Brain microvascular endothelial cell (primary cell): Measurements from ENCODE around the gene CALCB.
"Not testable (repeated sequence)": the region's sequence is repeated elsewhere in the genome, so short reads cannot be mapped to it uniquely, and the experiment has no call there.

Experiments
- DNase-seq: peaks from one replicate; pipeline ENCODE4 v3.0.0-alpha.2; 2020
- H3K27ac ChIP-seq: fragments of 250-450 bp; sonication (Bioruptor Pico); 2 replicates; pipeline ENCODE4 v1.5.1; 2020; ENCODE audit warnings: mild to moderate bottlenecking, moderate library complexity
- H3K27me3 ChIP-seq: fragments of 250-450 bp; sonication (Bioruptor Pico); replicated peaks from 2 replicates; pipeline ENCODE4 v1.5.1; 2020; ENCODE audit warnings: mild to moderate bottlenecking
- H3K36me3 ChIP-seq: fragments of 250-450 bp; sonication (Bioruptor Pico); replicated peaks from 2 replicates; pipeline ENCODE4 v1.5.1; 2020; ENCODE audit warnings: mild to moderate bottlenecking
- H3K4me3 ChIP-seq: 2 replicates; pipeline ENCODE4 v1.5.1; 2011; ENCODE audit warnings: low read depth, mild to moderate bottlenecking, control low read depth, low read length, moderate library complexity
- in situ Hi-C: cut with HindIII; loops from 2 replicates; pipeline ENCODE4 v1.10.0; 2017; ENCODE audit warnings: low sequenced_read_pairs, low pct_ligation_motif_present
- TF ChIP-seq, protein P1 (sequence below): IDR thresholded peaks from 2 replicates; pipeline ENCODE4 v1.5.1; 2011; ENCODE audit warnings: low read depth, mild to moderate bottlenecking, moderate library complexity, low read length, control low read depth, inconsistent platforms; ENCODE audit errors: missing control alignments

CALCB gene

DNA sequence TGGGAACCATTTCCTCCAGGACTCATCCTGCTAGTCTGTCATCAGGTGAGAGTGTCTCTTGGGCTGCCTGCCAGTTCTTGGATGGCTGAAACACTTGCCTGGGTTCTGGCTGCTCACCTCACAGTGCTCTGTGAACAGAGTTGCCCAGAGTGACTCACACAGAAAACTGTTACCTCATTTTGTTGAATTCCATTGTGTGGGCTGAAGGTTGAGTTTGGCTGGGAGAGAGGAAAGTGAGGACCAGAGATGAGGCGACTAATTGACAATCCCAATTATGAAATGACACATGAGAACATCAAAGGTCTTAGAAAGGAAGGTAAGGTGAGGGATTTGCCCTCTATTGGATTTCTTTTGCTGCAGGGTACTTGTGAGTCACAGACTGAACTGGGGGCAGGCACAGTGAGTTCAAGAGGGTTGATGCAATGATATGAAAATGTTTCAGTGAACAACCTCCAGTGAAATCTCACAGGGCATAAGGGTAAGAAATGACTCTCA lies 20.2 kb upstream of the CALCB start:
- Histone ChIP-seq H3K27me3 (no peaks in the 10 kb centered on the region), H3K4me3 (no peak overlapping the region), H3K27ac (no peak overlapping the region), H3K36me3 (no peaks in the 10 kb centered on the region)
- no peak for DNase-seq
- TF ChIP-seq, protein P1, sequence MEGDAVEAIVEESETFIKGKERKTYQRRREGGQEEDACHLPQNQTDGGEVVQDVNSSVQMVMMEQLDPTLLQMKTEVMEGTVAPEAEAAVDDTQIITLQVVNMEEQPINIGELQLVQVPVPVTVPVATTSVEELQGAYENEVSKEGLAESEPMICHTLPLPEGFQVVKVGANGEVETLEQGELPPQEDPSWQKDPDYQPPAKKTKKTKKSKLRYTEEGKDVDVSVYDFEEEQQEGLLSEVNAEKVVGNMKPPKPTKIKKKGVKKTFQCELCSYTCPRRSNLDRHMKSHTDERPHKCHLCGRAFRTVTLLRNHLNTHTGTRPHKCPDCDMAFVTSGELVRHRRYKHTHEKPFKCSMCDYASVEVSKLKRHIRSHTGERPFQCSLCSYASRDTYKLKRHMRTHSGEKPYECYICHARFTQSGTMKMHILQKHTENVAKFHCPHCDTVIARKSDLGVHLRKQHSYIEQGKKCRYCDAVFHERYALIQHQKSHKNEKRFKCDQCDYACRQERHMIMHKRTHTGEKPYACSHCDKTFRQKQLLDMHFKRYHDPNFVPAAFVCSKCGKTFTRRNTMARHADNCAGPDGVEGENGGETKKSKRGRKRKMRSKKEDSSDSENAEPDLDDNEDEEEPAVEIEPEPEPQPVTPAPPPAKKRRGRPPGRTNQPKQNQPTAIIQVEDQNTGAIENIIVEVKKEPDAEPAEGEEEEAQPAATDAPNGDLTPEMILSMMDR: no peak
- in situ Hi-C loops: no loop called here

DNA sequence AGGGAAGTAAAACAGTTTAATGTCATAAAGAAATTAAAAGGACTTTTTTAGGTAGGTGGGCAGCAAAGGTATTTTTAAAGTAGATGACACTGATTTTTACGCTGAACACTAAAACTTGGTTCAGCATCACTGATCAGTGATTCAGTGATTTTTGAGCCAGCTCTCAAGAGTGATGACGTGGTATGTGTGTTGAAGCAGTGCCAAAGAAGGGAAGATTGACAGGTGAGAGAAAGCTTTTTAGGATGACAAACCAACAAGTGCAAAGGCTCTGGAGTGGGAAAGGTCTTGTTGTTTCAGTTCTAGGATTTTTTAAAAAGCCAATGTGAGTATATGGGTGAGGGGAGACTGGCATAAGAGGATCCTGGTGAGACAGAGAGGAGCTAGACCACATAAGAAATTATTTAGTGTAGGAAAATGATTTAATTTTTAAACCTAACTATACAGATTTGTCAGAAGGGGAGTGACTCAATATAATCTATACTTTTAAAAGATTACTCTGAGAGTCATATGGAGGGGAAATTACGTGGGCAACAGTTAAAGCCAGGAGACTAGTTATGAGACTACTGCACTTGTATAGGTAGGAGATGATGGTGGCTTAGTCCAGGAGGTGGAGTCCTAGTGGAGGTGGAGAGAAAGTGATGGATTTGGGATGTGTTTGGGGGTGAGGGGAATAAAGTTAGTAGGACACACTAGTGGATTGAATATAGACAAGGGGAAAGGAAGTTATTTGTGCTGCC lies 17.6 kb upstream of the CALCB start:
- DNase-seq: no peak
- TF ChIP-seq, protein P1: no peak
- Histone ChIP-seq H3K4me3 (no peak overlapping the region), H3K27ac (no peak overlapping the region), H3K27me3 (no peaks in the 10 kb centered on the region), H3K36me3 (no peaks in the 10 kb centered on the region)
- in situ Hi-C loops: no loop called here

DNA sequence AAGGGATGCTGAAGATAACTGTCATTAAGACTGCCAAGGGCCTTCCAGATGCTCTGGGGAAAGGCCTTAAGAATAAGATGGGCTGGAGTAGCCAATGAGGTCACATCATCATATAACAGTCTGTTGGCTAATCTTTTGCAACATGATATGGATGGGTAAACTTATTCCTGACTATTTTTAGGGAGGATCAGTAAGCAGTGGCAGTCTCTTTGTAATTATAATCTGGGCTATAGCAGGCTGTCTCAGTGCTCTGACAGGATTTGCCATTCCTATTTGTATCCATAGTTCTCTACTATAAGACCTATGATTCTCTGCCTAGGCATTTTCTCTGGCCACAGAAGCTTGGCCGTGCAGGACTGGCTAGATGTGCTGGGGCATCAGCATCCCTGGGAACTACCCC lies 16.1 kb upstream of the CALCB start:
- H3K36me3 ChIP-seq: no peaks in the 10 kb centered on the region
- in situ Hi-C loops: no loop called here
- no peak for DNase-seq
- H3K27me3 ChIP-seq: no peaks in the 10 kb centered on the region
- H3K27ac ChIP-seq: no peak overlapping the region
- TF ChIP-seq, protein P1: no peak
- no peak overlapping the region for H3K4me3 ChIP-seq

DNA sequence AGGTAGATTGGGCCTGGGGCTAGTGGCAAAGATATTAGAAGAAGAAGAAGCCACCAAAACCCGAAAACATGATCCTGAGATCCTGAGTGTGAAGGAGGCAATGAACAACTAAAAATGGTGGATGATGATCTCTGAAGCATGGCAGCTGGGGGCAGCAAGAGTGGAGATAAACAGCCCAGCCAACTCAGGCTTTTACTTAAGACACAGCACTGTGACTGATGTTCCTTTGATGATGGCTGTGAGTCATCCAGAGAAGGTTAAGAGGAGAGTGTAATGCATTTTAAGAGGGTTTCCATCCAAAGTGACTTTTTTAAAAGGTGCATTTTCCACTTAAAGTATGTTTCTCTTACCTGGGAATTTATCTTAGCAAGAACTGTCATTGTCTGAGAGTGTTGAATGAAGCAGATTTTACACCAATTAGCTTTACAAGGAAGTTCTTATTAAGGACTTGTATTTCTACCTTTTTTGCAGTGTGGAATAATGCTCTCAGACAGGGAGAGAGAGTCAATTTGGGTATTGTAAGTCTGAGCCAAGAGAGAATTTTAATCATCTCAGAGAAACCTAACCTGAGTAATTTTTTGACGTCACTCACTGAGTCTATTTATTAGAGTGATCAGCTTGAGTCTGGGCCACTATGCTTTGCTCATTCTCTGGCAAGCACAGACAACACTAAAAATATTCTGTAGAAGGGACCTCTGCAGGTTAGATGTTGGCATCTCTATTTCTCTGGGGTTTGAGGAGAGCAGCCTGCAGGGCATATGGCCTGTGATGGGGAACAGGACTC lies 14.1 kb upstream of the CALCB start:
- H3K36me3 ChIP-seq: no peaks in the 10 kb centered on the region
- no peak for DNase-seq
- no peak overlapping the region for H3K27ac ChIP-seq
- no peaks in the 10 kb centered on the region for H3K27me3 ChIP-seq
- TF ChIP-seq, protein P1: no peak
- no peak overlapping the region for H3K4me3 ChIP-seq
- in situ Hi-C loops: no loop called here

DNA sequence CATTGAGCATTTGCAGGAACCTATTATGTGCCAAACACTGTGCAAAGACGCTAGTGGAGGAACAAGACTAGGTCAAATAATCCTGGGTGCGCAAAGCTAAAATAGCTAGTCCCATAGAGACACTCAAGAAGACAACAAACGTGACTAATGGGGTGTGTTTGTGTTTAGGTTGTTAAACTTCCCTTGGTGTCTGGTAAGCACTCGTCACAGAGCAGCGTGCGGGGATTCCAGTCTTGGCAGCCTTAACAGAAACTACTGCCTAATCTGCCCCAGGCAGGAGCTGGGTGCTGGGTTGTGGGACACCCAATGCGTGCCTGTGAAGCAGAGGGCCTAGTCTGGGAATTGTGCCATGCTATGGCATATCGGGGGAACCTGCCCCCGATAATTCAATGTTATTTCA lies 10.8 kb upstream of the CALCB start:
- in situ Hi-C loops: no loop called here
- H3K4me3 ChIP-seq: no peak overlapping the region

DNA sequence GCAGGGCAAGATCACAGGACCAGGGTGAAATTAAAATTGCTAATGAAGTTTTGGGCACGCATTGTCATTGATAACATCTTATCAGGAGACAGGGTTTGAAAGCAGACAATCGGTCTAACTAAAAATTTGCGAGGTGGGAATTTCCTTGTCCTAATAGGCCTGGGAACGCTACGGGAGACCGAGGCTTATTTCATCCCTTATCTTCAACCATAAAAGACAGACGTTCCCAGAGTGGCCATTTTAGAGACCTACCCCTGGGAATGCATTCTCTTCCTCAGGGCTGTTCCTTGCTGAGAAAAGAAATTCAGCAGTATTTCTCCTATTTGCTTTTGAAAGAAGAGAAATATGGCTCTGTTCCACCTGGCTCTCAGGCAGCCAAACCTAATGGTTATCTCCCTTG lies 3.6 kb upstream of the CALCB start:
- H3K36me3 ChIP-seq, H3K27ac ChIP-seq, H3K4me3 ChIP-seq, DNase-seq, in situ Hi-C loops: not testable (repeated sequence)
- peaks cover 14% of the 10 kb centered on the region for H3K27me3 ChIP-seq

More for the DNA sequence above, 10.8 kb upstream of the CALCB start:
- Histone ChIP-seq H3K27ac (no peak overlapping the region), H3K36me3 (no peaks in the 10 kb centered on the region), H3K27me3 (no peaks in the 10 kb centered on the region)
- no peak for DNase-seq
- TF ChIP-seq, protein P1: no peak
